ENCODE results near the gene SCN9A. TPM values are rescaled to one million over a fixed set of nuclear protein-coding genes. Genes with fewer than 3 reads are reported as not detected.

The SCN9A gene
- total RNA-seq, 2 donors from 2014 or later: 0.10 TPM; not detected in 1

GRCh38 chr2:166181813-166182154, 194.0 kb downstream of the SCN9A start:
- H3K36me3 Mint-ChIP-seq: no peaks in the 10 kb centered on the region
- H3K27ac Mint-ChIP-seq: no peak overlapping the region
- DNase-seq (ENCODE audit: low spot score in 2 of 2) (no peak), ATAC-seq (no peak)
- H3K9me3 Mint-ChIP-seq: no peaks in the 10 kb centered on the region

- Mint-ChIP-seq H3K36me3 (no peaks in the 10 kb centered on the region), H3K9me3 (no peaks in the 10 kb centered on the region), H3K27ac (no peak overlapping the region)
- ATAC-seq (peak; percentile 37 to 79), DNase-seq (ENCODE audit: low spot score in 2 of 2) (peak in 1 of 2 donors; percentile 45)
Observed at GRCh38 chr2:166180951-166181812, 194.6 kb downstream of the SCN9A start.

GRCh38 chr2:166179201-166179600, 196.5 kb downstream of the SCN9A start:
- Mint-ChIP-seq H3K27ac (no peak overlapping the region), H3K36me3 (no peaks in the 10 kb centered on the region), H3K9me3 (no peaks in the 10 kb centered on the region)
- DNase-seq (ENCODE audit: low spot score in 2 of 2) (no peak), ATAC-seq (no peak)

GRCh38 chr2:166173263-166173662, 202.5 kb downstream of the SCN9A start:
- no peak for ATAC-seq
- Mint-ChIP-seq H3K27ac (no peak overlapping the region), H3K36me3 (no peaks in the 10 kb centered on the region), H3K9me3 (no peaks in the 10 kb centered on the region)
- DNase-seq (ENCODE audit: low spot score in 2 of 2): no peak

GRCh38 chr2:166171216-166171615, 204.5 kb downstream of the SCN9A start:
- no peak for DNase-seq (ENCODE audit: low spot score in 2 of 2)
- Mint-ChIP-seq H3K27ac (no peak overlapping the region), H3K36me3 (no peaks in the 10 kb centered on the region), H3K9me3 (no peaks in the 10 kb centered on the region)
- no peak for ATAC-seq

GRCh38 chr2:166170356-166170755, 205.4 kb downstream of the SCN9A start:
- no peak for DNase-seq (ENCODE audit: low spot score in 2 of 2)
- Mint-ChIP-seq H3K9me3 (no peaks in the 10 kb centered on the region), H3K27ac (no peak overlapping the region), H3K36me3 (no peaks in the 10 kb centered on the region)
- ATAC-seq: peak in 1 of 2 donors; percentile 41

- H3K27ac Mint-ChIP-seq: no peak overlapping the region
- no peaks in the 10 kb centered on the region for H3K9me3 Mint-ChIP-seq
- DNase-seq (ENCODE audit: low spot score in 2 of 2) (no peak), ATAC-seq (no peak)
- H3K36me3 Mint-ChIP-seq: no peaks in the 10 kb centered on the region
Observed at GRCh38 chr2:166167449-166167848, 208.3 kb downstream of the SCN9A start.

GRCh38 chr2:166163775-166164174, 212.0 kb downstream of the SCN9A start:
- DNase-seq (ENCODE audit: low spot score in 2 of 2): no peak
- Mint-ChIP-seq H3K27ac (no peak overlapping the region), H3K36me3 (no peaks in the 10 kb centered on the region), H3K9me3 (no peaks in the 10 kb centered on the region)
- no peak for ATAC-seq

- no peak for ATAC-seq
- no peak overlapping the region for H3K27ac Mint-ChIP-seq
- DNase-seq (ENCODE audit: low spot score in 2 of 2): no peak
- H3K9me3 Mint-ChIP-seq: no peaks in the 10 kb centered on the region
- H3K36me3 Mint-ChIP-seq: no peaks in the 10 kb centered on the region
Observed at GRCh38 chr2:166158546-166158945, 217.2 kb downstream of the SCN9A start.

- DNase-seq (ENCODE audit: low spot score in 2 of 2) (no peak), ATAC-seq (no peak)
- no peaks in the 10 kb centered on the region for H3K9me3 Mint-ChIP-seq
- no peak overlapping the region for H3K27ac Mint-ChIP-seq
- H3K36me3 Mint-ChIP-seq: no peaks in the 10 kb centered on the region
Observed at GRCh38 chr2:166157578-166157977, 218.2 kb downstream of the SCN9A start.

GRCh38 chr2:166156985-166157490, 218.7 kb downstream of the SCN9A start:
- Mint-ChIP-seq H3K36me3 (no peaks in the 10 kb centered on the region), H3K9me3 (no peaks in the 10 kb centered on the region), H3K27ac (no peak overlapping the region)
- ATAC-seq (no peak), DNase-seq (ENCODE audit: low spot score in 2 of 2) (no peak)

- no peak for ATAC-seq
Observed at GRCh38 chr2:166155589-166155988, 220.2 kb downstream of the SCN9A start.

GRCh38 chr2:166154685-166155338, 220.9 kb downstream of the SCN9A start:
- Mint-ChIP-seq H3K36me3 (no peaks in the 10 kb centered on the region), H3K27ac (no peak overlapping the region), H3K9me3 (no peaks in the 10 kb centered on the region)
- ATAC-seq (no peak), DNase-seq (ENCODE audit: low spot score in 2 of 2) (no peak)

More at GRCh38 chr2:166155589-166155988, 220.2 kb downstream of the SCN9A start:
- DNase-seq (ENCODE audit: low spot score in 2 of 2): no peak
- no peak overlapping the region for H3K27ac Mint-ChIP-seq
- no peaks in the 10 kb centered on the region for H3K36me3 Mint-ChIP-seq
- no peaks in the 10 kb centered on the region for H3K9me3 Mint-ChIP-seq

GRCh38 chr2:166152064-166152463, 223.7 kb downstream of the SCN9A start:
- ATAC-seq (no peak), DNase-seq (ENCODE audit: low spot score in 2 of 2) (no peak)
- H3K27ac Mint-ChIP-seq: no peak overlapping the region
- H3K9me3 Mint-ChIP-seq: no peaks in the 10 kb centered on the region
- no peaks in the 10 kb centered on the region for H3K36me3 Mint-ChIP-seq

GRCh38 chr2:166148500-166149400, 227.0 kb downstream of the SCN9A start:
- no peaks in the 10 kb centered on the region for H3K36me3 Mint-ChIP-seq
- no peak overlapping the region for H3K27ac Mint-ChIP-seq
- DNase-seq (ENCODE audit: low spot score in 2 of 2) (no peak), ATAC-seq (no peak)
- H3K9me3 Mint-ChIP-seq: no peaks in the 10 kb centered on the region

GRCh38 chr2:166147883-166148282, 227.9 kb downstream of the SCN9A start:
- DNase-seq (ENCODE audit: low spot score in 2 of 2) (no peak), ATAC-seq (no peak)
- no peaks in the 10 kb centered on the region for H3K36me3 Mint-ChIP-seq
- H3K9me3 Mint-ChIP-seq: no peaks in the 10 kb centered on the region
- H3K27ac Mint-ChIP-seq: no peak overlapping the region
